Activated CD8-positive, alpha-beta T cell treated with anti-CD3 and anti-CD28 coated beads, Interleukin-2, amount 10 ng/mL, durations not matched to agents 7 days and 5 days (primary cell): ENCODE results near the gene MFRP. TPM values are rescaled to one million over a fixed set of nuclear protein-coding genes. Genes with fewer than 3 reads are reported as not detected.
A peak's percentile ranks its signal among the peaks of the same experiment; 100 is the strongest.

Experiments used
- ATAC-seq: fragments of 150-1000 bp; cut with Tn5 transposase; one replicate; pipeline ENCODE4 v1.10.0; 2021; ENCODE audit warnings: moderate library complexity
- CTCF ChIA-PET: fragments of 350-600 bp; sonication (Branson Sonifier 250); formaldehyde crosslinking; loops from one replicate; lab custom pipeline; 2021; ENCODE audit warnings: antibody characterized with exemption; lab: Charles Lee
- POLR2A ChIA-PET: fragments of 350-600 bp; sonication (Branson Sonifier 250); formaldehyde crosslinking; loops from one replicate; lab custom pipeline; 2021; ENCODE audit warnings: antibody characterized with exemption; lab: Charles Lee
- DNase-seq: peaks from one replicate; pipeline ENCODE4 v3.0.0-alpha.2; 2020
- H3K27ac Mint-ChIP-seq: one replicate; pipeline ENCODE4 v1.8.0; 2021; ENCODE audit warnings: mild to moderate bottlenecking, mixed read lengths
- H3K27me3 Mint-ChIP-seq: one replicate; pipeline ENCODE4 v1.8.0; 2021; ENCODE audit warnings: low read depth, mixed read lengths
- H3K36me3 Mint-ChIP-seq: one replicate; pipeline ENCODE4 v1.8.0; 2021; ENCODE audit warnings: low read depth, mixed read lengths
- H3K4me1 Mint-ChIP-seq: one replicate; pipeline ENCODE4 v1.8.0; 2021; ENCODE audit warnings: low read depth, mixed read lengths
- H3K4me3 Mint-ChIP-seq: one replicate; pipeline ENCODE4 v1.8.0; 2021; ENCODE audit warnings: mild to moderate bottlenecking, mixed read lengths
- H3K9me3 Mint-ChIP-seq: one replicate; pipeline ENCODE4 v1.8.0; 2022; ENCODE audit warnings: mixed read lengths; ENCODE audit not compliant: insufficient read depth
- total RNA-seq, 2 experiments: library from RNA; stranded (reverse); gene quantifications; one replicate each; pipeline ENCODE4 v1.2.3, GENCODE V29; 2021

The MFRP gene
- total RNA-seq, 2 experiments from 2014 or later = not detected

- peak; percentile 62 for DNase-seq
- H3K4me3 Mint-ChIP-seq = peak overlapping the region; percentile 50
- peaks cover 19% of the 10 kb centered on the region for H3K27me3 Mint-ChIP-seq
- CTCF ChIA-PET = interaction anchor here (0.8 to 2.4 kb wide), 8 partner anchors 8 to 109 kb away, joined by 3 to 11 read pairs (median 4); partner anchors contain the start of gene CBL
- peak; percentile 66 for ATAC-seq
- peaks cover 34% of the 10 kb centered on the region for H3K4me1 Mint-ChIP-seq
- H3K36me3 Mint-ChIP-seq = no peaks in the 10 kb centered on the region
- POLR2A ChIA-PET = interaction anchor here (0.6 to 1.5 kb wide), 2 partner anchors 109 to 857 kb away, joined by 3 to 5 read pairs; partner anchors contain the start of gene CBL
- H3K9me3 Mint-ChIP-seq = no peaks in the 10 kb centered on the region
- H3K27ac Mint-ChIP-seq = no peak overlapping the region
Measured at GRCh38 chr11:119315131-119316015, 31.1 kb downstream of the MFRP start.

- peaks cover 31% of the 10 kb centered on the region for H3K4me1 Mint-ChIP-seq
- no peaks in the 10 kb centered on the region for H3K36me3 Mint-ChIP-seq
- POLR2A ChIA-PET = interaction anchor here (0.8 to 1.5 kb wide), 2 partner anchors 109 to 247 kb away, joined by 3 to 5 read pairs; partner anchors contain the start of genes CBL and VPS11
Measured at GRCh38 chr11:119314726-119315125, 31.8 kb downstream of the MFRP start.

DNA sequence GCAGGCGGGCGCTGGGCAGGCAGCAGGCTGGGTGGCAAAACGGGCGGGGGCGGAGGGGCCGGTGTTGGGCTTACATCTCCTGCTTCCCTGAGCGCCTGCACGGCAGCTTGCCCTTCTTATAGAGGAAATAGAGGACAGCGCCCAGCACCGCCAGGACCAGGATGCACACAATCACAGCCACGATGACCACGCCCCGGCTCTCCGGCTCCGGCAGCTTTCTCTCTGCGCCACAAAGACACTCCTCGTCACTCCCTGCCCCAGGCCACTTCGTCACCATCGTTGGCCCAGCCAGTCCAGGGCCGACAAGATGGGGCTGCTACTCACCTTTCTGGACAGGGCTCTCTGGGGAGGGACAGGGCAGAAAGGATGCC lies 35.8 kb downstream of the MFRP start:
- ATAC-seq (no peak), DNase-seq (no peak)
- peaks cover 5% of the 10 kb centered on the region for H3K36me3 Mint-ChIP-seq
- CTCF ChIA-PET = interaction anchor here (1.1 to 1.4 kb wide), 2 partner anchors 12 to 46 kb away, joined by 3 read pairs; no protein-coding TSS in a partner anchor
- peaks cover 26% of the 10 kb centered on the region for H3K4me1 Mint-ChIP-seq
- peaks cover 2% of the 10 kb centered on the region for H3K27me3 Mint-ChIP-seq
- H3K4me3 Mint-ChIP-seq = no peak overlapping the region
- no peak overlapping the region for H3K27ac Mint-ChIP-seq
- no peaks in the 10 kb centered on the region for H3K9me3 Mint-ChIP-seq
- POLR2A ChIA-PET = interaction anchor here (1.3 kb wide), 1 partner anchor 11 kb away, joined by 3 read pairs; no protein-coding TSS in a partner anchor

More at GRCh38 chr11:119314726-119315125, 31.8 kb downstream of the MFRP start:
- Mint-ChIP-seq H3K27ac (no peak overlapping the region), H3K9me3 (no peaks in the 10 kb centered on the region), H3K27me3 (peaks cover 19% of the 10 kb centered on the region), H3K4me3 (peak overlapping the region; percentile 50)
- no peak for DNase-seq
- ATAC-seq = no peak
- CTCF ChIA-PET = interaction anchor here (0.8 to 2.4 kb wide), 7 partner anchors 9 to 109 kb away, joined by 3 to 11 read pairs (median 4); partner anchors contain the start of gene CBL

DNA sequence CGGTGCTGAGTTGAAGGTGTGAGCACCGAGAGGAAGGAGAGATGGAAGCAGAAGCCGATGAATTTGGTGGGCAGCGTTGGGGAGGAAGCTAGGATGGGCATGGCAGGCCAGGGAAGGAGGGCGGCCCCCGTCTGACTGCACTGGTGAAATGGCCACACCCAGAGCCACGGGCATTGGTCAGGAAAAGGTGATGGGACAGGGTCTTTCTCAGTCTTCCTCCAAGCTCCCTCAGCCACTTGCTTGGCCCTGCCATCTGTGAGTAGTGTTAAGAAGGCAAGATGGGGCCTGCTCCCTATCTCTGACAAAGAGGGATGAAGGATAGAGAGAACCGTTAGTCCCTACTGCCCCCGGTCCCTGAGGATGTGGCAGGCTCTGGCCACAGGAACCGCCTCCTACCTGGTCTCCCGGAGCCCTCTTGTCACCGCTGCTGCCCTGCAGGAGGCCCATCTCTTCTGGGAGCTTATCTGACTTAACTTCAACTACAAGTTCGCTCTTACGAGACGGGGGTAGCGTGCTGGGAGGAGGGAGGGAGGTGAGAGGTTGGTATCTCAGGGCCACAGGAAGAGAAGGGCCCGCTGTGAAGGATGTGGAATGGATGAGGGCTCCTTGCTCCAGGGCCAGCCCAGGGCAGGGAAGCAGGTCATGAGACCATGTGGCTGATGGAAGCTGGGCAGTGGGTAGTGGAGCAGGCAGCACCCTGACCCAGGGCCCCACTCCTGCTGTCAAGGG lies 36.4 kb downstream of the MFRP start:
- Mint-ChIP-seq H3K9me3 (no peaks in the 10 kb centered on the region), H3K27me3 (no peaks in the 10 kb centered on the region), H3K4me1 (peaks cover 26% of the 10 kb centered on the region), H3K27ac (no peak overlapping the region), H3K36me3 (peaks cover 8% of the 10 kb centered on the region), H3K4me3 (no peak overlapping the region)
- POLR2A ChIA-PET = interaction anchor here (0.9 kb wide), 1 partner anchor 17 kb away, joined by 3 read pairs; no protein-coding TSS in a partner anchor
- CTCF ChIA-PET = interaction anchor here (1.1 to 5.3 kb wide), 3 partner anchors 12 to 46 kb away, joined by 3 to 58 read pairs (median 3); no protein-coding TSS in a partner anchor
- ATAC-seq (no peak), DNase-seq (no peak)

- Mint-ChIP-seq H3K4me3 (no peak overlapping the region), H3K27ac (peak overlapping the region; percentile 54), H3K4me1 (peaks cover 25% of the 10 kb centered on the region), H3K27me3 (no peaks in the 10 kb centered on the region), H3K9me3 (no peaks in the 10 kb centered on the region), H3K36me3 (peaks cover 12% of the 10 kb centered on the region)
- ATAC-seq (no peak), DNase-seq (no peak)
- ChIA-PET CTCF (interaction anchor here (1.0 to 5.3 kb wide), 3 partner anchors 13 to 112 kb away, joined by 3 to 58 read pairs (median 5); no protein-coding TSS in a partner anchor), POLR2A (interaction anchor here (0.9 to 1.3 kb wide), 2 partner anchors 12 to 18 kb away, joined by 3 to 7 read pairs; no protein-coding TSS in a partner anchor)
Measured at GRCh38 chr11:119309411-119309810, 37.1 kb downstream of the MFRP start.

- peaks cover 25% of the 10 kb centered on the region for H3K4me1 Mint-ChIP-seq
- H3K4me3 Mint-ChIP-seq = no peak overlapping the region
- ChIA-PET CTCF (interaction anchor here (0.7 to 5.3 kb wide), 6 partner anchors 15 to 62 kb away, joined by 3 to 58 read pairs (median 3); no protein-coding TSS in a partner anchor), POLR2A (interaction anchor here (1.1 to 1.3 kb wide), 2 partner anchors 13 to 311 kb away, joined by 4 to 7 read pairs; no protein-coding TSS in a partner anchor)
- no peaks in the 10 kb centered on the region for H3K27me3 Mint-ChIP-seq
- H3K9me3 Mint-ChIP-seq = no peaks in the 10 kb centered on the region
- no peak overlapping the region for H3K27ac Mint-ChIP-seq
- peaks cover 17% of the 10 kb centered on the region for H3K36me3 Mint-ChIP-seq
- DNase-seq (no peak), ATAC-seq (no peak)
Measured at GRCh38 chr11:119307974-119308373, 38.5 kb downstream of the MFRP start.

- Mint-ChIP-seq H3K4me1 (peaks cover 25% of the 10 kb centered on the region), H3K9me3 (no peaks in the 10 kb centered on the region), H3K4me3 (no peak overlapping the region), H3K27ac (peak overlapping the region; percentile 34), H3K27me3 (no peaks in the 10 kb centered on the region), H3K36me3 (peaks cover 22% of the 10 kb centered on the region)
- POLR2A ChIA-PET = interaction anchor here (1.1 to 1.3 kb wide), 2 partner anchors 41 to 310 kb away, joined by 3 to 4 read pairs; no protein-coding TSS in a partner anchor
- DNase-seq (no peak), ATAC-seq (no peak)
- CTCF ChIA-PET = interaction anchor here (0.6 to 5.3 kb wide), 9 partner anchors 9 to 138 kb away, joined by 3 to 58 read pairs (median 4); partner anchors contain the start of genes CBL and MCAM
Measured at GRCh38 chr11:119307219-119307618, 39.3 kb downstream of the MFRP start.

DNA sequence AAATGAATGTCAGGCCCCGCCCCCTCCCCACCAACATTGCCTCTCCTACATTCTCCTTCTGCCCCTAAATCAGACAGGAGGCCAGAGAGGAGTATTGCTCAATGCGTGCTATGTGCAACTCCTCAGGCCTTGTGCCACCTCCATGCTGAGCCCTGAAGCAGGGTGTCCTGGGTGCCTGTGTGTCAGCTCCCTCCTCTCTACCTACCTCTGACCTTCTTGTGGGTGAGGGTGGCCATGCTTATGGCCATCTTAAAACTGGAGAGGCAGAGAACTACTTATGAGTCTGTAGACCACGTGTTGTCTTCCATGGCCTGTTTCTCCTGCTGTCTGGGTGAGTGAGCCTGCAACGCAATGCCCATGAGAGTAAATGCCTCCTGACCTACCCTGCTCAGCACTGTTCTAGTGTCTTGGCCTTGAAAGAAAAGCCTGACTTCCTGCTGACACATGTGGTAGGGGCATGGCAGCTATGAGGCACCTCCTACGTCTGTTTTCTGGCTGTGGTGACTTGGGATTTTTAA lies 40.1 kb downstream of the MFRP start:
- CTCF ChIA-PET = interaction anchor here (1.0 to 5.3 kb wide), 8 partner anchors 9 to 137 kb away, joined by 3 to 58 read pairs (median 4); partner anchors contain the start of genes CBL and MCAM
- Mint-ChIP-seq H3K36me3 (peaks cover 29% of the 10 kb centered on the region), H3K27me3 (no peaks in the 10 kb centered on the region), H3K9me3 (no peaks in the 10 kb centered on the region), H3K4me1 (peaks cover 25% of the 10 kb centered on the region), H3K4me3 (no peak overlapping the region), H3K27ac (peak overlapping the region; percentile 83)
- DNase-seq (no peak), ATAC-seq (peak; percentile 70)
- POLR2A ChIA-PET = interaction anchor here (1.0 to 1.3 kb wide), 4 partner anchors 13 to 40 kb away, joined by 3 to 4 read pairs (median 3); no protein-coding TSS in a partner anchor

- ChIA-PET POLR2A (interaction anchor here (1.0 to 1.3 kb wide), 4 partner anchors 14 to 39 kb away, joined by 3 to 4 read pairs (median 3); no protein-coding TSS in a partner anchor), CTCF (interaction anchor here (0.9 to 5.3 kb wide), 10 partner anchors 9 to 137 kb away, joined by 3 to 58 read pairs (median 4); partner anchors contain the start of gene CBL)
- H3K4me1 Mint-ChIP-seq = peaks cover 25% of the 10 kb centered on the region
- H3K9me3 Mint-ChIP-seq = no peaks in the 10 kb centered on the region
- peak overlapping the region; percentile 83 for H3K27ac Mint-ChIP-seq
- DNase-seq = no peak
- ATAC-seq = peak; percentile 10
- no peak overlapping the region for H3K4me3 Mint-ChIP-seq
- H3K36me3 Mint-ChIP-seq = peaks cover 36% of the 10 kb centered on the region
- no peaks in the 10 kb centered on the region for H3K27me3 Mint-ChIP-seq
Measured at GRCh38 chr11:119305556-119306372, 40.7 kb downstream of the MFRP start.

DNA sequence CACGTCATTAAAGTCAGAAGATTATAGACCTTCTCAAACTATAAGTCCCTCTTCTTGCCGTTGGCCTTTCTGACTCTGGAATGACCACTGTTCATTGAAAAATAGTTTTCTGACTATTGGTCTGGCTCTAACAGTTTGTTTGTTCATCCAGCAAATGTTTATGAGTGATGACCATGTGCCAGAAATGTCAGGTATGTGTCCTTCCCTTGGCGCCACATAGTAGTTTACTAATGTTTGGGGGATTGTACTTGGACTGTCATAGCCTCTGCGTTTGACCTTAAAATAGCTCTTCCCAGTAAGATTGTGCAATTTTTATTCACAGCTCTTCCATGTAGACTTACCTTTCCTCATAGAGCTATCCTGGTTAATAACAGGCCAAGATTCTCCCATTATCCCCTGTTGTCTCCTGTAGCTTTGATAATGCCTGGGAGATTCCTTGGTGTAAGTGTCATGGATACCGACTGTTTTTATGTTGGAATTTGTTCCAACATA lies 43.2 kb downstream of the MFRP start:
- Mint-ChIP-seq H3K4me3 (no peak overlapping the region), H3K36me3 (peaks cover 57% of the 10 kb centered on the region), H3K27ac (no peak overlapping the region), H3K27me3 (no peaks in the 10 kb centered on the region), H3K4me1 (peaks cover 25% of the 10 kb centered on the region), H3K9me3 (no peaks in the 10 kb centered on the region)
- no peak for DNase-seq
- ChIA-PET POLR2A (no interaction called here), CTCF (interaction anchor here (1.1 to 4.2 kb wide), 3 partner anchors 18 to 20 kb away, joined by 4 to 25 read pairs (median 5); no protein-coding TSS in a partner anchor)
- no peak for ATAC-seq
